ENCODE results near the gene MERTK. TPM values are rescaled to one million over a fixed set of nuclear protein-coding genes. Genes with fewer than 3 reads are reported as not detected.

MERTK gene
- total and polyA plus RNA-seq, 10 of the 15 experiments (the other 5 are each of a cell fraction or from before 2014, with no cell fraction given), result 0.13 to 30.6 (median 0.50) TPM

- H3K9me3 ChIP-seq (replicated peaks; ENCODE audit: control insufficient read depth, insufficient read depth, low read length), result no peaks in the 10 kb centered on the region
Observed at GRCh38 chr2:111995148-111995547, 96.7 kb downstream of the MERTK start.

DNA sequence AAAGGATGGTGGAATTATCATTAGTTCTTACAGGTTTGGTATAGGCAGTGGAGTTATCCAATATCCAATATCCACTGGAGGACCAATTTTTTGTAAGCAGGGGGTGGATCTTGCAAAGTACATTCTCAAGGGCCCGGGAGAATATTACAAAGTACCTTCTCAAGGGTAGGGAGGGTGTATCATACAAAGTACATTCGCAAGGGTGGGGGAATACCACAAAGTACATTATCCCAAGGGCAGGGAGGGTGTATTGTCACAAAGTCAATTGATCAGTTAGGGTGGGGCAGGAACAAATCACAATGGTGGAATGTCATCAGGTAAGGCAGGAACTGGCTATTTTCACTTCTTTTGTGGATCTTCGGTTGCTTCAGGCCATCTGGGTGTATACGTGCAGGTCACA is 101.4 kb downstream of the MERTK start:
- Histone ChIP-seq H3K4me2 (ENCODE audit: control insufficient read depth, insufficient read depth) (no peak overlapping the region), H3K9me3 (replicated peaks; ENCODE audit: control insufficient read depth, insufficient read depth, low read length) (no peaks in the 10 kb centered on the region), H3K4me3 (no peak overlapping the region), H4K20me1 (ENCODE audit: control insufficient read depth, insufficient read depth) (no peaks in the 10 kb centered on the region), H2AFZ (ENCODE audit: control insufficient read depth, low read depth, low read length) (no peak overlapping the region), H3K36me3 (ENCODE audit: control insufficient read depth in 2 of 2, insufficient read depth in 2 of 2, low read length in 1 of 2) (no peaks in the 10 kb centered on the region), H3K79me2 (ENCODE audit: control insufficient read depth, insufficient read depth, low read length) (no peaks in the 10 kb centered on the region), H3K27me3 (replicated peaks in 1 of 2; ENCODE audit: control insufficient read depth in 2 of 2, insufficient read depth in 2 of 2, low read length in 1 of 2) (no peaks in the 10 kb centered on the region), H3K9ac (ENCODE audit: control insufficient read depth, insufficient read depth, low read length) (no peak overlapping the region), H3K27ac (ENCODE audit: control insufficient read depth, insufficient read depth) (no peak overlapping the region), H3K4me1 (ENCODE audit: control insufficient read depth, insufficient read depth, low read length) (peaks cover 15% of the 10 kb centered on the region)
- CTCF ChIA-PET, result no interaction called here
- intact Hi-C loops (cut with micrococcal nuclease; ENCODE audit: unreplicated experiment) (no loop called here), in situ Hi-C loops (cut with MboI) (no loop called here)
- 92% methylated on average over 4 of the region's 4 CpGs for WGBS (ENCODE audit: insufficient coverage, insufficient replicate concordance, low lambda C conversion rate, missing lambda C conversion rate)
- ATAC-seq (no peak), DNase-seq (ENCODE audit: low read depth, low spot score) (no peak), FAIRE-seq (no peak)
- RAD21 ChIA-PET (ENCODE audit: unreplicated experiment), result no interaction called here
- SMC1A ChIA-PET (ENCODE audit: uncharacterized antibody, unreplicated experiment), result no interaction called here
- TF ChIP-seq, protein P1, sequence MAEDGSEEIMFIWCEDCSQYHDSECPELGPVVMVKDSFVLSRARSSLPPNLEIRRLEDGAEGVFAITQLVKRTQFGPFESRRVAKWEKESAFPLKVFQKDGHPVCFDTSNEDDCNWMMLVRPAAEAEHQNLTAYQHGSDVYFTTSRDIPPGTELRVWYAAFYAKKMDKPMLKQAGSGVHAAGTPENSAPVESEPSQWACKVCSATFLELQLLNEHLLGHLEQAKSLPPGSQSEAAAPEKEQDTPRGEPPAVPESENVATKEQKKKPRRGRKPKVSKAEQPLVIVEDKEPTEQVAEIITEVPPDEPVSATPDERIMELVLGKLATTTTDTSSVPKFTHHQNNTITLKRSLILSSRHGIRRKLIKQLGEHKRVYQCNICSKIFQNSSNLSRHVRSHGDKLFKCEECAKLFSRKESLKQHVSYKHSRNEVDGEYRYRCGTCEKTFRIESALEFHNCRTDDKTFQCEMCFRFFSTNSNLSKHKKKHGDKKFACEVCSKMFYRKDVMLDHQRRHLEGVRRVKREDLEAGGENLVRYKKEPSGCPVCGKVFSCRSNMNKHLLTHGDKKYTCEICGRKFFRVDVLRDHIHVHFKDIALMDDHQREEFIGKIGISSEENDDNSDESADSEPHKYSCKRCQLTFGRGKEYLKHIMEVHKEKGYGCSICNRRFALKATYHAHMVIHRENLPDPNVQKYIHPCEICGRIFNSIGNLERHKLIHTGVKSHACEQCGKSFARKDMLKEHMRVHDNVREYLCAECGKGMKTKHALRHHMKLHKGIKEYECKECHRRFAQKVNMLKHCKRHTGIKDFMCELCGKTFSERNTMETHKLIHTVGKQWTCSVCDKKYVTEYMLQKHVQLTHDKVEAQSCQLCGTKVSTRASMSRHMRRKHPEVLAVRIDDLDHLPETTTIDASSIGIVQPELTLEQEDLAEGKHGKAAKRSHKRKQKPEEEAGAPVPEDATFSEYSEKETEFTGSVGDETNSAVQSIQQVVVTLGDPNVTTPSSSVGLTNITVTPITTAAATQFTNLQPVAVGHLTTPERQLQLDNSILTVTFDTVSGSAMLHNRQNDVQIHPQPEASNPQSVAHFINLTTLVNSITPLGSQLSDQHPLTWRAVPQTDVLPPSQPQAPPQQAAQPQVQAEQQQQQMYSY (CRISPR knock-in tag; IDR thresholded peaks at IDR 0.05), result no peak
- POLR2A ChIA-PET, result no interaction called here
- BruUV-seq (replicated peaks), result no TSS peak

More at GRCh38 chr2:111995148-111995547, 96.7 kb downstream of the MERTK start:
- H3K79me2 ChIP-seq (ENCODE audit: control insufficient read depth, insufficient read depth, low read length), result no peaks in the 10 kb centered on the region
- no peak for FAIRE-seq
- intact Hi-C loops (cut with micrococcal nuclease; ENCODE audit: unreplicated experiment), result no loop called here
- no peaks in the 10 kb centered on the region for H3K27me3 ChIP-seq (replicated peaks in 1 of 2; ENCODE audit: control insufficient read depth in 2 of 2, insufficient read depth in 2 of 2, low read length in 1 of 2)
- in situ Hi-C loops (cut with MboI), result no loop called here
- no peaks in the 10 kb centered on the region for H3K4me1 ChIP-seq (ENCODE audit: control insufficient read depth, insufficient read depth, low read length)
- H3K4me2 ChIP-seq (ENCODE audit: control insufficient read depth, insufficient read depth), result no peak overlapping the region
- no peak overlapping the region for H2AFZ ChIP-seq (ENCODE audit: control insufficient read depth, low read depth, low read length)
- no peak for DNase-seq (ENCODE audit: low read depth, low spot score)
- WGBS (ENCODE audit: insufficient coverage, insufficient replicate concordance, low lambda C conversion rate, missing lambda C conversion rate), result 44% methylated on average over 5 of the region's 5 CpGs
- ChIA-PET SMC1A (ENCODE audit: uncharacterized antibody, unreplicated experiment) (no interaction called here), RAD21 (ENCODE audit: unreplicated experiment) (interaction anchor here (1.1 kb wide), 1 partner anchor 9 kb away, joined by 3 read pairs; no protein-coding TSS in a partner anchor), CTCF (interaction anchor here (1.1 kb wide), 1 partner anchor 107 kb away, joined by 3 read pairs; no protein-coding TSS in a partner anchor), POLR2A (no interaction called here)
- H4K20me1 ChIP-seq (ENCODE audit: control insufficient read depth, insufficient read depth), result no peaks in the 10 kb centered on the region
- H3K27ac ChIP-seq (ENCODE audit: control insufficient read depth, insufficient read depth), result no peak overlapping the region
- H3K9ac ChIP-seq (ENCODE audit: control insufficient read depth, insufficient read depth, low read length), result no peak overlapping the region
- no peak for ATAC-seq
- no peak overlapping the region for H3K4me3 ChIP-seq
- no peaks in the 10 kb centered on the region for H3K36me3 ChIP-seq (ENCODE audit: control insufficient read depth in 2 of 2, insufficient read depth in 2 of 2, low read length in 1 of 2)
- TF ChIP-seq CBX3 (IDR thresholded peaks at IDR 0.05; ENCODE audit: borderline replicate concordance, low read depth) (no peak), ZNF217 (IDR thresholded peaks at IDR 0.05) (no peak), MYC (IDR thresholded peaks at IDR 0.05; ENCODE audit: insufficient read depth, insufficient read length, insufficient replicate concordance, low read length, severe bottlenecking) (no peak), CREM (IDR thresholded peaks at IDR 0.05; ENCODE audit: low read depth) (no peak), PAX8 (IDR thresholded peaks at IDR 0.05) (no peak), ZSCAN29 (IDR thresholded peaks at IDR 0.05) (no peak), TAF1 (IDR thresholded peaks at IDR 0.05; ENCODE audit: borderline replicate concordance, low read depth, low read length) (no peak), POLR2AphosphoS5 (IDR thresholded peaks at IDR 0.05; ENCODE audit: low read length) (no peak), RELA (IDR thresholded peaks at IDR 0.05; ENCODE audit: borderline replicate concordance, partially characterized antibody) (no peak), CBX5 (IDR thresholded peaks at IDR 0.05; ENCODE audit: low read depth) (no peak), ZNF24 (IDR thresholded peaks at IDR 0.05) (no peak), SIN3A (IDR thresholded peaks at IDR 0.05; ENCODE audit: low read depth, low read length) (no peak)
- no TSS peak for BruUV-seq (replicated peaks)

Measured in GM12878 (cell line).